SU-DHL-6 (cell line): Measurements from ENCODE around the gene NOD2.

ENCODE experiments used
- CTCF ChIP-seq: fragments of 200-600 bp; sonication (generic); IDR thresholded peaks from one replicate; pipeline ENCODE4 v1.5.1; 2017; ENCODE audit warnings: antibody characterized with exemption, mild to moderate bottlenecking, low read length, moderate library complexity; ENCODE audit not compliant: insufficient read depth, poor library complexity, severe bottlenecking
- EZH2phosphoT487 ChIP-seq: fragments of 200-600 bp; sonication (generic), shearing (Covaris generic); conservative IDR thresholded peaks from 2 replicates; pipeline ENCODE4 v1.6.1; 2018; ENCODE audit warnings: mild to moderate bottlenecking, antibody characterized with exemption, low read length, moderate library complexity, mixed read lengths

GRCh38 chr16:50778284-50779163, 85.1 kb downstream of the NOD2 start:
- no peak for TF ChIP-seq CTCF
- TF ChIP-seq EZH2phosphoT487: no peak
